NCI-H1436 treated with DMSO at 0.1 percent for 48 hours (cell line): Measurements from ENCODE around the gene ZBBX.
"Not testable (repeated sequence)": the region's sequence is repeated elsewhere in the genome, so short reads cannot be mapped to it uniquely, and the experiment has no call there.

Experiments used
- DNase-seq: peaks from one replicate; lab custom pipeline; 2025; lab: John Stamatoyannopoulos, UW

Gene ZBBX

GRCh38 chr3:167380004-167380689 is at the start of gene ZBBX:
ZBBX (minus strand) TSS chr3:167380297; CDS start chr3:167372901, 7,396 bp downstream.
- peak; percentile 62 for DNase-seq

DNA sequence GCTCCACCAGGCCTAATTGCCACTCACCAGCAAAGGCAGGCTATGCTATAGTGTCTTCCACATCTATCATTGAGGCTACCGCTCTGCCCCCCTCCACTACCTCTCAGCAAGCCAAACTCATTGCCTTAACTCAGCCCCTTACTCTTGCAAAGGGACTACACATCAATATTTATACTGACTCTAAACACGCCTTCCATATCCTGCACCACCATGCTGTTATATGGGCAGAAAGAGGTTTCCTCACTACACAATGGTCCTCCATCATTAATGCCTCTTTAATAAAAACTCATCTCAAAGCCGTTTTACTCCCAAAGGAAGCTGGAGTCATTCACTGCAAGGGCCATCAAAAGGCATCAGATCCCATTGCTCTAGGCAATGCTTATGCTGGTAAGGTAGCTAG is 46.9 kb upstream of the ZBBX start:
- DNase-seq: not testable (repeated sequence)

DNA sequence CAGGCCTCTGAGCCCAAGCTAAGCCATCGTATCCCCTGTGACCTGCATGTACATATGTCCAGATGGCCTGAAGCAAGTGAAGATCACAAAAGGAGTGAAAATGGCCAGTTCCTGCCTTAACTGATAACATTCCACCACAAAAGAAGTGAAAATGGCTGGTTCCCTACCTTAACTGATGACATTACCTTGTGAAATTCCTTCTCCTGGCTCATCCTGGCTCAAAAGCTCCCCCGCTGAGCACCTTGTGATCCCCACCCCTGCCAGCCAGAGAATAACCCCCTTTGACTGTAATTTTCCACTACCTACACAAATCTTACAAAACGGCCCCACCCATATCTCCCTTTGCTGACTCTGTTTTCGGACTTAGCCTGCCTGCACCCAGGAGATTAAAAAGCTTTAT is 42.3 kb upstream of the ZBBX start:
- DNase-seq: not testable (repeated sequence)

GRCh38 chr3:167409611-167410010 is 29.5 kb upstream of the ZBBX start:
- DNase-seq: no peak

DNA sequence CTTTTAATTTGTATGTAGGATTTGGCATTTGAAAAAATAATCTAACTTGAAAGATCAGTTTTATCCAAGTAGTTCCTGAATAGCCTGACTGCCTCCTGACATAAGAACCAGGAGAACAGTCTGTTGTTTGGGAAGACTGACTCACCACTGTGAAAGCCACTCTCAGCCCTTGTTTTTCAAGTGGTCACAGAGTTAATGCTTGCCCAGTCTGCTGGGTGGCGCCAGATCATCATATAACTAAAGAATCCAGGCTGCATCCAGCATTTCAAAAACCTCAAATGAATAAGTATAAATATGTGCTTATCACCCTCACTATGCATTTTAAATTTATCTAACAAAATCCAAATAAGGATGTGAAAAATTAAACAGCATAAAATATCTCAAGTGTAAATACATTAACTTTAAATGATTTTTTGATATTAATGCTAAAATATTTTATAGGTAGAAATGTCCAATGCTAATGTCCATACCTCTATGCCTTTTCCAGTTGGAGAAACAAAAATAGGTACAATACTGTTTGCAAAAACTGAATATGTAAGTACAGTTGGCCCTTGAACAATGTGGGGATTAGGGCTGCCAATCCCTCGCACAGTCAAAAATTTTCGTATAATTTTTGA is 26.9 kb upstream of the ZBBX start:
- DNase-seq: no peak

GRCh38 chr3:167397826-167398225 is 17.7 kb upstream of the ZBBX start:
- no peak for DNase-seq

DNA sequence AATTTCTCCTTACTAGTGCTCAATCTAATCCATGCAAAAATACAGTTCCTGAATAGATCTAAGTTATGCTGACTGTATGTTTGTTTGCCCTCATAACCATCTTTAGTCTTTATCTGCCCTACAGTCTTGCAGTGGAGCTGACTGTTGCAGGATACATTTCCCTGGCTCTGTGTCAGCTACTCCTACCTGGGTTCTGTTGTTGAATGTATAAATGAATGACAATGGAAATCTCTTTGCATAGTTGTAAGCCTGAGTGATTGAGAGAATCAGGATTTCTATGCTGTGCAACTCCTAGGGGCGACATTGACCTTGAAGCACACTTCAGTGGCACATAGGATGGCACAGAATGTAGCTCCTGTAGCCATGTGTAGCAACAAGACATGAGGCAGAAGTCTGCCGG is 16.0 kb upstream of the ZBBX start:
- no peak for DNase-seq

- DNase-seq: no peak
Measured at GRCh38 chr3:167394003-167394402, 13.9 kb upstream of the ZBBX start.

- DNase-seq: no peak
Measured at GRCh38 chr3:167382155-167382554, 2.1 kb upstream of the ZBBX start.

DNA sequence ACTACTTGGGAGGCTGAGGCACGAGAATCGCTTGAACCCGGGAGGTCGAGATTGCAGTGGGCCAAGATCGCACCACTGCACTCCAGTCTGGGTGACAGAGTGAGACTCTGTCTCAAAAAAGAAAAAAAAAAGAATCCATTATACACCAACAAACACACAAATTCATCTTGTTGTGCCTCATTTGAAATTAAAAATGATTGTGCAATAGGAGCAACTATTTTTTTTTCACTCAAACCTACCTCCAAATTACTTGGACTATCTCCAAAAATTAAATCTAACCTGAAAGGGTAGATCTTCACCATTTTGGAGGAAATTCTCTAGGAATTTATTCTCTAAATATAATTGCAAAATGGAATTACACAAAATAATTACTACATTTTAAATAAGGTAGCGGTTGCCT is 4.6 kb downstream of the ZBBX start:
- no peak for DNase-seq

DNA sequence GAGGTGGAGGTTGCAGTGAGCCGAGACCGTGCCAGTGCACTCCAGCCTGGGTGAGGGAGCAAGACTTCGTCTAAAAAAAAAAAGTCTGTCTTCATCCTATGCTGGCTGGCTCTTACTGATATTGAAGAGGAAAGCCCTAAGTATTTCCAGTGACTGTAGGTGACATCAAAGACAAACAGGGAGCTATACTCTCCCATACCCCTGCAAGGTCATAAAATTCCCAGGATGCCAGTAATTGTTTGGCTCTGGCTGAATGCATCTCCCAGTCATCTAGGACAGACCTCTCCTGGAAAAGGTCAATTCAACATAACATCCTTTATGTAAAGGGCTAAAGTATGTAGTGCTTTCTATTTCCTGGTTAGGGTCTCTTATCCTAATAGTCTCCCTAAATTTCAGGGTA is 8.0 kb downstream of the ZBBX start:
- DNase-seq: no peak

GRCh38 chr3:167361948-167362347 is 18.1 kb downstream of the ZBBX start:
- no peak for DNase-seq

GRCh38 chr3:167361306-167361705 is 18.8 kb downstream of the ZBBX start:
- no peak for DNase-seq

DNA sequence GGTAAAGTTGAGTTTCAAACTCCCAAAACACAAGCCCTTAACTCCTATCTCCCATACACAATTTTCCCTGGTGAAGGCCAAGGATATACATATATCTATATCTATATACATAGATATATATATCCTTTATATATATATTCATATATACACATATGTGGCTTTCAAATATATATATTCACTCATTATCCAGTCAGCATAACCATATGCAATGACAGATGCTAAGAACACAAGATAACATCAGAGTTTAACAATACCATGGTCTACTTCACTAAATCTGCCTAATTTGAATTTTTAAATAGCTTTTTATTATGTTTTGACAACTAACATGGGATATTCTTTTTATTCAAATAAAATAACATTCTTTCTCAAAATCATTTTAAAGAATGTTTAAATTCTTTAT is 24.7 kb downstream of the ZBBX start:
- no peak for DNase-seq

DNA sequence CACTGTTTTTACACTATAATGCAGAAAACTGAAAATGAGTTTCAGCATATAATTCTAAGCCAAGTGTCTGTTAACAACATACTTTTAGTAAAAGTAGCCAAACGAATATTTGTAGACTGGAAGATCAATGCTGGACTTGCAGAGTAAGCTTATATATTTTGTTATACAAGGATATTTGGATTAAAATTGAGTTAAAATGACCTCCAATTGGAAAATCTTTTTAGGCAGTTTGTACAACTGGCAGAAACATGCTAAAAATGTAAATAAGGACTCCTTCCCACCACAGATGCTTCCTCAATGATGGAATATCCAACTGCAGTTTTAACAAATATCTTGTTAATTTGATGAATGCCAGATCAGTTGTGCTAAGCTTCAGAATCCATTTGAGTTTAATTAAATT is 25.3 kb downstream of the ZBBX start:
- DNase-seq: no peak

DNA sequence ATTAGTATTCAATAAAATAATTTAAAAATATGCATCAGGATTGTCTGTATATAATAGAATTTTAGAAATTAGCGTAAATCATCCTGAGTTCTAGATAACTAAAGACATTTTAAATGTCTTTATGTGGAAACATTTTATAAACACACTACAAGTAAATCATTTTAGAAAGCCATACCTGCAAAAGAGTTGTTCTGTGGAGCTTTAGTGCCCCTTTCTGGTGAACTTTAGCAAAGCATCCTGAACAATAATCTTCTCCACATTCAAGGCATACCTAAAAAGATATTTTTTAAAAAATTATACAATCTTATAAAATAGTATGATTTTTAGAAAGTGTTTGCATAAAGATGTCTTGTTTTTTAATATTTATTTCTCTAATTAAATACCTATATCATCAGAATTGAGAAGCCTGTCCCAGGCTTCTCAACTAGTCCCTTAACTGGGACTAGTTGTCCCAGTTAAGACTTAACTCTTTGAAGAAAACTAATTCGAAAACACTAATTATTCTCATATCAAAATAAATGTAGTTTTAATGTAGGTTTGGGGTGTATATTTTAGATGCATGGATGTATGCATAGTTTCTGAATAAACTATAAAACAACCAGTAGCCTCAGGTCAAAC is 29.7 kb downstream of the ZBBX start:
- no peak for DNase-seq

- no peak for DNase-seq
Measured at GRCh38 chr3:167346171-167346570, 33.9 kb downstream of the ZBBX start.

- DNase-seq: no peak
Measured at GRCh38 chr3:167330993-167331785, 48.9 kb downstream of the ZBBX start.

- DNase-seq: no peak
Measured at GRCh38 chr3:167323572-167323971, 56.5 kb downstream of the ZBBX start.

- DNase-seq: no peak
Measured at GRCh38 chr3:167318996-167319615, 61.0 kb downstream of the ZBBX start.

GRCh38 chr3:167318306-167318705 is 61.8 kb downstream of the ZBBX start:
- no peak for DNase-seq

DNA sequence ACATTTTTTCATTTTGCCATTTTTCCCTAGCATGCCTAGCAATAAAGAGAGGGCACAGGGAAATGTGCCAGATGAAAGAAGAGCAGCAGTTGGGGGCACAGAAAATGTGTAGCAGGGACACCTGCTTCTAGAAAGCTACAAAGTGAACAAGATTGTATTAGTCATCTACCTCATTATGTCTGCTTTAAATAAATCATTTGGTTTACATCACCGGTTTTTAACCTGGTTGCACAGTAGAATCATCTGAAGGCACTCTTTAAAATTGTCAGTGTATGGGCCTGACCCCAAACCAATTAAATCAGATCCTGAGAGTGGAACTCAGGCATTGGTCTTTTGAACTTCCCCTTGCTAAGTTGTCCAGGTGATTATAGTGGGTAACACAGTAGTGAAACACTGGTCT is 73.8 kb downstream of the ZBBX start:
- DNase-seq: no peak
